Activated T-cell treated with anti-CD3 and anti-CD28 coated beads, Interleukin-2, amount 50 U/mL, for 72 hours (primary cell): ENCODE results near the gene SFMBT1. TPM values are rescaled to one million over a fixed set of nuclear protein-coding genes. Genes with fewer than 3 reads are reported as not detected.

Experiments
- ATAC-seq, 2 donors: fragments of 150-1000 bp; cut with Tn5 transposase; replicated peaks in 1 of 2; 2 replicates each; pipeline ENCODE4 v1.10.0; 2021; ENCODE audit warnings: moderate library complexity in 2 of 2, mild to moderate bottlenecking in 1 of 2
- DNase-seq, 2 donors: peaks; one replicate each; pipeline ENCODE4 v3.0.0; 2021 to 2022; ENCODE audit warnings: mixed read lengths in 1 of 2
- H3K27ac Mint-ChIP-seq: one replicate; pipeline ENCODE4 v1.8.0; 2022; ENCODE audit warnings: mild to moderate bottlenecking, moderate library complexity, mixed read lengths
- H3K27me3 Mint-ChIP-seq: one replicate; pipeline ENCODE4 v1.8.0; 2022; ENCODE audit warnings: low read depth, mixed read lengths
- H3K36me3 Mint-ChIP-seq, 2 donors: one replicate each; pipeline ENCODE4 v1.8.0; 2022; ENCODE audit warnings: mixed read lengths in 2 of 2, mild to moderate bottlenecking in 1 of 2; ENCODE audit not compliant: insufficient read depth in 2 of 2
- H3K4me1 Mint-ChIP-seq: one replicate; pipeline ENCODE4 v1.8.0; 2022; ENCODE audit warnings: low read depth, mixed read lengths
- H3K4me3 Mint-ChIP-seq, 2 donors: one replicate each; pipeline ENCODE4 v1.8.0; 2022; ENCODE audit warnings: mild to moderate bottlenecking in 2 of 2, mixed read lengths in 2 of 2, moderate library complexity in 2 of 2
- H3K9me3 Mint-ChIP-seq, 2 donors: one replicate each; pipeline ENCODE4 v1.8.0; 2022; ENCODE audit warnings: mixed read lengths in 2 of 2
- total RNA-seq, 2 donors: library from RNA; stranded (reverse); gene quantifications; one replicate each; pipeline ENCODE4 v1.2.3, GENCODE V29; 2022

Gene SFMBT1
- total RNA-seq, 2 donors from 2014 or later = 24.9 to 26.3 TPM

DNA sequence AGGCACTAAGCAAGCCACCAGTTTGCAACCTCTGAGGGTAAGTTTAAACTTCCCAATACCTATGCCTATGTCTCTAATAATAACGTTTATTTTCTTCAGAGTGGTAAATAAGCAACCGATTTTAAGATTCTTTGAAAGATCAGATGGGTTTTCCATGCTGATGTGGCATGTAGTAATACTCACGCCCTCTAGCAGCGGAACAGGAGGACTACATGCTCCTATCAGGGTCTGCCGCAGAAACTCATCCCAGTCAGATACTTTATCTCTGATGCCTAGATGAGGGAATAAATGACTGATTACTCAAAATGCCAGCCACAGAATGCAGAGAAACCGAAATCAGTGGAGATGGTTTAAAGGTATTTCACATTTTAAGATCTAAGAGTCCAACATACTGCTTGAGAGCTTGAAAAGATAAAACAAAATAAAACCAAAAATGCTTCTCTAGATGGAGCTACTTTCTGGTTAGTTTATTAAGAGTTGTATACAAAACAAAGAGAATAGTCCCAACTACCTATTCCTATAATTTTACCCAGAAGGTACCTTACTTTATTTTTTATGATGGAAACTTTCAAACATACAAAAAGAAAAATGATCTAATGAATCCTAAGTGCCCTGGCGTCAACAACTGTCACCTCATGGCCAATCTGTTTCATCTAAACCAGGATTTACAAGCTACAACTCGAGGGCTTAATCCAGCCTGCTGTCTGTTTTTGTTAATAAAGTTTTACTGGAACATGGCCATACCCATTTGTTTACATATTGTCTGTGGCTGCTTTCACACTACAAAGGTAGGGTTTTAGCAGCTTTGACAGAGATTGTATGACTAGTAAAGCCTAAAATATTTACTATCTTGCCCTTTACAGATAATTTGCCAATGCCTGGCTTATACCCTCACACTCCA is 111.0 kb downstream of the SFMBT1 start:
- Mint-ChIP-seq H3K9me3 (no peaks in the 10 kb centered on the region), H3K36me3 (peaks cover 0 to 4% of the 10 kb centered on the region in 2 donors), H3K4me1 (peaks cover 9% of the 10 kb centered on the region), H3K27ac (peak overlapping the region; percentile 15), H3K4me3 (peak overlapping the region in 1 of 2 donors; percentile 50), H3K27me3 (no peaks in the 10 kb centered on the region)
- peak; percentile 96 to 98 for ATAC-seq
- DNase-seq = peak; percentile 55 to 58

DNA sequence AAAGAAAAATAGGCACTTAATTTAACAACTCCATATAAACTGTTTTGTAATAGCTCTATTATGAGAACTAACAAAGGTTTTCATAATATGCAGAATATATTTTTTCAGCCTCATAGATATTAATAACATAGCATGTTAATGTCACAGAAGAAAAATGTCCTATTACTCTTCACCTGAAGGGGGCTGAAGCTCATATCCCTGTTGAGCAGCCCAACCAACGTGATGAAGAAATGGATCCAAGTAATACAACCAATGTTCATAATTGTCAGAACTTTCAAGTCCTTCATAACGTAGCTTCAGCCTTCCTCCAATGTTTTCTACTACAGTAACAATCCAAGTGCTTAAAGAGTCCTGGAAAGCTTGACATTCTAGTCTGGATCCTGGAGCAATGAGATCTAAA is 114.0 kb downstream of the SFMBT1 start:
- Mint-ChIP-seq H3K27ac (no peak overlapping the region), H3K36me3 (peaks cover 0 to 4% of the 10 kb centered on the region in 2 donors), H3K9me3 (no peaks in the 10 kb centered on the region)

GRCh38 chr3:52931328-52931727 is 114.5 kb downstream of the SFMBT1 start:
- no peak for ATAC-seq
- Mint-ChIP-seq H3K4me1 (peaks cover 9% of the 10 kb centered on the region), H3K4me3 (no peak overlapping the region), H3K36me3 (peaks cover 0 to 4% of the 10 kb centered on the region in 2 donors), H3K27ac (no peak overlapping the region), H3K9me3 (no peaks in the 10 kb centered on the region), H3K27me3 (no peaks in the 10 kb centered on the region)
- no peak for DNase-seq

More for the DNA sequence above, 114.0 kb downstream of the SFMBT1 start:
- Mint-ChIP-seq H3K4me3 (no peak overlapping the region), H3K27me3 (no peaks in the 10 kb centered on the region), H3K4me1 (peaks cover 9% of the 10 kb centered on the region)
- ATAC-seq = no peak
- DNase-seq = no peak

GRCh38 chr3:52930748-52931147 is 115.1 kb downstream of the SFMBT1 start:
- DNase-seq (no peak), ATAC-seq (no peak)
- Mint-ChIP-seq H3K36me3 (peaks cover 0 to 4% of the 10 kb centered on the region in 2 donors), H3K27me3 (no peaks in the 10 kb centered on the region), H3K4me3 (no peak overlapping the region), H3K27ac (peak overlapping the region; percentile 31), H3K9me3 (no peaks in the 10 kb centered on the region), H3K4me1 (peaks cover 13% of the 10 kb centered on the region)

- ATAC-seq = no peak
Measured at GRCh38 chr3:52926554-52926953, 119.3 kb downstream of the SFMBT1 start.

GRCh38 chr3:52925405-52926313 is 120.2 kb downstream of the SFMBT1 start:
- peaks cover 2 to 9% of the 10 kb centered on the region in 2 donors for H3K36me3 Mint-ChIP-seq
- H3K27ac Mint-ChIP-seq = peak overlapping the region; percentile 81
- H3K27me3 Mint-ChIP-seq = no peaks in the 10 kb centered on the region
- no peak overlapping the region for H3K4me3 Mint-ChIP-seq
- peak in 1 of 2 donors; percentile 1 for DNase-seq
- H3K9me3 Mint-ChIP-seq = no peaks in the 10 kb centered on the region
- peak; percentile 29 to 41 for ATAC-seq
- H3K4me1 Mint-ChIP-seq = peaks cover 5% of the 10 kb centered on the region

More at GRCh38 chr3:52926554-52926953, 119.3 kb downstream of the SFMBT1 start:
- DNase-seq = no peak
- Mint-ChIP-seq H3K36me3 (peaks cover 2 to 11% of the 10 kb centered on the region in 2 donors), H3K27me3 (no peaks in the 10 kb centered on the region), H3K4me3 (no peak overlapping the region), H3K27ac (peak overlapping the region; percentile 24), H3K4me1 (peaks cover 5% of the 10 kb centered on the region), H3K9me3 (no peaks in the 10 kb centered on the region)

DNA sequence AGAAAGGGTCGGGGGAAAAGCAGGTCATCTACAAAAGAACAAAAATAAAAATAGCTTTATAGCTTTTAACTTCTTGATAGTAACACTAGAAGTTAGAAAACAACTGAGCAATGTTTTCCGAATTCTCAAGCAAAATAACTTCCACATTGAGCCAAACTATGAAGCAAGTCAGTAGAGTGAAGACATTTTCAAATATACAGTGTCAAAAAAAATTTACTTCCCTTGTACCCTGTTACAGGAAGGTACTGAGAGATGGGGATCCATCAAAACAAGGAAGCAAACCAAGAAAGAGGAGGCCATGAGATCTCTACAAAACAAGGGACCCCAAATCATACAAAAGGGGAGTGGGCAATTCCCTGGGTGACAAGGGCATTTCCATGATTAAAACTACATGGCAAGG is 121.9 kb downstream of the SFMBT1 start:
- Mint-ChIP-seq H3K27me3 (no peaks in the 10 kb centered on the region), H3K4me1 (peaks cover 5% of the 10 kb centered on the region), H3K27ac (peak overlapping the region; percentile 74), H3K9me3 (no peaks in the 10 kb centered on the region), H3K36me3 (peaks cover 2 to 10% of the 10 kb centered on the region in 2 donors), H3K4me3 (no peak overlapping the region)
- DNase-seq (no peak), ATAC-seq (no peak)

GRCh38 chr3:52920841-52921240 is 125.0 kb downstream of the SFMBT1 start:
- no peaks in the 10 kb centered on the region for H3K9me3 Mint-ChIP-seq
- peaks cover 1% of the 10 kb centered on the region for H3K4me1 Mint-ChIP-seq
- DNase-seq = no peak
- H3K4me3 Mint-ChIP-seq = no peak overlapping the region
- H3K27ac Mint-ChIP-seq = peak overlapping the region; percentile 73
- H3K27me3 Mint-ChIP-seq = no peaks in the 10 kb centered on the region
- peaks cover 2 to 10% of the 10 kb centered on the region in 2 donors for H3K36me3 Mint-ChIP-seq
- ATAC-seq = no peak

GRCh38 chr3:52917044-52917443 is 128.8 kb downstream of the SFMBT1 start:
- Mint-ChIP-seq H3K27ac (no peak overlapping the region), H3K27me3 (no peaks in the 10 kb centered on the region)

GRCh38 chr3:52915294-52915693 is 130.6 kb downstream of the SFMBT1 start:
- Mint-ChIP-seq H3K4me1 (no peaks in the 10 kb centered on the region), H3K9me3 (no peaks in the 10 kb centered on the region), H3K27me3 (no peaks in the 10 kb centered on the region), H3K4me3 (no peak overlapping the region), H3K27ac (no peak overlapping the region), H3K36me3 (peaks cover 0 to 3% of the 10 kb centered on the region in 2 donors)
- no peak for ATAC-seq
- DNase-seq = no peak

More at GRCh38 chr3:52917044-52917443, 128.8 kb downstream of the SFMBT1 start:
- H3K4me3 Mint-ChIP-seq = no peak overlapping the region
- H3K36me3 Mint-ChIP-seq = peaks cover 0 to 6% of the 10 kb centered on the region in 2 donors
- no peak for ATAC-seq
- DNase-seq = no peak
- H3K9me3 Mint-ChIP-seq = no peaks in the 10 kb centered on the region
- no peaks in the 10 kb centered on the region for H3K4me1 Mint-ChIP-seq

- H3K4me3 Mint-ChIP-seq = no peak overlapping the region
- no peak for DNase-seq
- H3K36me3 Mint-ChIP-seq = peaks cover 0 to 3% of the 10 kb centered on the region in 2 donors
- peak overlapping the region; percentile 15 for H3K27ac Mint-ChIP-seq
- H3K27me3 Mint-ChIP-seq = no peaks in the 10 kb centered on the region
- no peak for ATAC-seq
- no peaks in the 10 kb centered on the region for H3K4me1 Mint-ChIP-seq
- H3K9me3 Mint-ChIP-seq = no peaks in the 10 kb centered on the region
Measured at GRCh38 chr3:52912885-52913731, 132.8 kb downstream of the SFMBT1 start.

DNA sequence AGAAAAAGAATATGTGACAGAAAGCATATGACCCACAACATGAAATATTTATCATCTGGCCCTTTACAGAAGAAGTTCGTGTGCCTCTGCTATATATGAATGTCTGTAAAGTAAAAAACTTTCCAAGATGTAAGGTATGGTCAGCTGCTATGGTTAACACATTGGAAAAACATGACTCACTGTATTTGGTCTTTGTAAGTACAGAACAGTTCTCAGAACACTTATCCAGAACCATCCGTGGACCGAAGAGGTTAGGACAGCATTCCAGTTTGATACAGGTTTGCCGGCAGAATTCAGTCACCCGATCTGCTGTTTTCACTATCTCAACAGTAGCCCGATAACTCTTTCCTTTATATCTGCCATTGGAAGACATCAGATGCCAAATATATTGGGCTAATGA is 135.1 kb downstream of the SFMBT1 start:
- no peak overlapping the region for H3K27ac Mint-ChIP-seq
- no peak overlapping the region for H3K4me3 Mint-ChIP-seq
- DNase-seq = no peak
- no peaks in the 10 kb centered on the region for H3K4me1 Mint-ChIP-seq
- ATAC-seq = no peak
- peaks cover 0 to 3% of the 10 kb centered on the region in 2 donors for H3K36me3 Mint-ChIP-seq
- H3K27me3 Mint-ChIP-seq = no peaks in the 10 kb centered on the region
- H3K9me3 Mint-ChIP-seq = no peaks in the 10 kb centered on the region
